ENCODE results near the gene FAM151B. TPM values are rescaled to one million over a fixed set of nuclear protein-coding genes. Genes with fewer than 3 reads are reported as not detected.

FAM151B gene
- total and polyA plus RNA-seq, 2 of the 8 experiments (the other 6 are each of a cell fraction or from before 2014, with no cell fraction given): 0.62 to 1.1 TPM

- CTCF ChIA-PET (ENCODE audit: partially characterized antibody): interaction anchor here (1.2 kb wide), 1 partner anchor 11 kb away, joined by 3 read pairs; no protein-coding TSS in a partner anchor
- Histone ChIP-seq H3K4ac (replicated peaks; ENCODE audit: insufficient read length, low read depth, low read length) (no peak overlapping the region), H2BK15ac (ENCODE audit: low read length) (no peak overlapping the region), H3K9me3 (ENCODE audit: insufficient read depth in 2 of 2, low read depth in 1 of 2, low read length in 1 of 2) (no peaks in the 10 kb centered on the region), H2BK12ac (ENCODE audit: low read depth, low read length) (no peak overlapping the region), H3K18ac (ENCODE audit: extremely low read depth, low read length) (no peak overlapping the region), H3K4me1 (replicated peaks in 1 of 4; ENCODE audit: control insufficient read depth in 3 of 4, insufficient read depth in 4 of 4, low read length in 3 of 4) (no peaks in the 10 kb centered on the region), H4K91ac (replicated peaks; ENCODE audit: insufficient read length, low read length) (no peak overlapping the region), H3K4me2 (ENCODE audit: insufficient read depth in 1 of 2, low read depth in 2 of 2, low read length in 2 of 2) (no peak overlapping the region), H3K56ac (replicated peaks; ENCODE audit: insufficient read length, low read depth, low read length) (no peak overlapping the region), H2BK20ac (ENCODE audit: low read length) (no peak overlapping the region), H3K79me2 (ENCODE audit: control insufficient read depth in 1 of 2, insufficient read depth in 2 of 2, low read length in 2 of 2) (no peaks in the 10 kb centered on the region), H3K27ac (ENCODE audit: low read depth, low read length) (no peak overlapping the region), H2BK5ac (ENCODE audit: low read depth, low read length) (no peak overlapping the region), H3K23ac (ENCODE audit: insufficient read length) (no peak overlapping the region), H3K79me1 (ENCODE audit: low read depth, low read length) (no peaks in the 10 kb centered on the region), H3K4me3 (ENCODE audit: extremely low read depth in 1 of 4, insufficient read depth in 2 of 4, low read depth in 3 of 4, low read length in 4 of 4) (no peak overlapping the region), H4K5ac (ENCODE audit: insufficient read length, low read depth, low read length) (no peak overlapping the region), H4K8ac (ENCODE audit: extremely low read depth, insufficient read depth, low read length) (no peak overlapping the region), H2AFZ (ENCODE audit: low read length) (no peak overlapping the region; the same call in 1 of the 2 replicates), H2AK5ac (ENCODE audit: low read depth, low read length) (no peak overlapping the region), H3K36me3 (ENCODE audit: control insufficient read depth in 2 of 4, insufficient read depth in 4 of 4, low read length in 3 of 4) (no peaks in the 10 kb centered on the region), H3K27me3 (replicated peaks in 1 of 4; ENCODE audit: control insufficient read depth in 3 of 4, extremely low read depth in 1 of 4, insufficient read depth in 3 of 4, low read length in 3 of 4) (peaks cover 0 to 2% (median 0%) of the 10 kb centered on the region in 4 experiments; a peak in 1 of 7 replicates), H4K20me1 (replicated peaks in 1 of 2; ENCODE audit: control insufficient read depth in 1 of 2, insufficient read depth in 2 of 2, low read length in 2 of 2) (no peaks in the 10 kb centered on the region), H2BK120ac (replicated peaks; ENCODE audit: low read depth, low read length) (no peak overlapping the region), H3K23me2 (ENCODE audit: low read depth, low read length) (no peaks in the 10 kb centered on the region), H3K9ac (replicated peaks in 1 of 4; ENCODE audit: extremely low read depth in 1 of 4, low read depth in 3 of 4, low read length in 3 of 4) (no peak overlapping the region), H3K14ac (ENCODE audit: insufficient read length) (no peak overlapping the region)
- POLR2A ChIA-PET (ENCODE audit: partially characterized antibody): interaction anchor here (0.7 to 1.5 kb wide), 3 partner anchors 15 to 381 kb away, joined by 3 to 4 read pairs (median 3); no protein-coding TSS in a partner anchor
- TF ChIP-seq HDAC2 (IDR thresholded peaks at IDR 0.05; ENCODE audit: borderline replicate concordance in 1 of 2, low read depth in 2 of 2, low read length in 2 of 2) (no peak), MAX (IDR thresholded peaks at IDR 0.05) (0 out of 2 replicates have a peak, but pooled peaks have one; percentile 15), SP2 (IDR thresholded peaks at IDR 0.05; ENCODE audit: low read length) (no peak), TEAD4 (IDR thresholded peaks at IDR 0.05; ENCODE audit: low read depth, low read length) (peak; percentile 49; the same call in 1 of the 2 replicates), ZNF274 (IDR thresholded peaks at IDR 0.05; ENCODE audit: borderline replicate concordance, extremely low read depth, low read length) (no peak)
- 77% methylated on average over 5 of the region's 5 CpGs; no CpG with 5 or more reads in 1 of the 2 experiments for WGBS, 2 experiments (ENCODE audit: extremely low coverage in 1 of 2, insufficient coverage in 1 of 2, insufficient read length in 1 of 2, insufficient replicate concordance in 2 of 2, low coverage in 1 of 2, low lambda C conversion rate in 2 of 2, missing lambda C conversion rate in 1 of 2)
- FAIRE-seq: no peak
- no peak for DNase-seq (ENCODE audit: low read depth in 1 of 2, low spot score in 2 of 2)
These were observed 89.8 kb downstream of the FAM151B start for GRCh38 chr5:80577707-80578106.
